OCI-LY1 (cell line): Measurements from ENCODE around the gene FOXK2.

ENCODE experiments used
- H2AFZ ChIP-seq: fragments of 200-600 bp; sonication (generic), shearing (Covaris generic); 2 replicates; pipeline ENCODE4 v1.6.0; 2014; ENCODE audit warnings: antibody characterized with exemption, mild to moderate bottlenecking, low read length
- H3F3A ChIP-seq: fragments of 200-600 bp; sonication (generic), shearing (Covaris generic); 2 replicates; pipeline ENCODE4 v1.6.0; 2014; ENCODE audit warnings: mild to moderate bottlenecking, antibody characterized with exemption, low read length, moderate library complexity; ENCODE audit not compliant: insufficient read depth
- H3K27ac ChIP-seq: fragments of 200-600 bp; sonication (generic); 2 replicates; pipeline ENCODE4 v1.5.1; 2014; ENCODE audit warnings: low read length, mixed run types, mild to moderate bottlenecking, low read depth; ENCODE audit not compliant: poor library complexity, severe bottlenecking
- H3K27me3 ChIP-seq: fragments of 200-600 bp; sonication (generic); 2 replicates; pipeline ENCODE4 v1.6.0; 2014; ENCODE audit warnings: antibody characterized with exemption, mild to moderate bottlenecking, low read length, moderate library complexity; ENCODE audit not compliant: insufficient read depth
- H3K36me3 ChIP-seq: fragments of 200-600 bp; sonication (generic); 2 replicates; pipeline ENCODE4 v1.6.1; 2014; ENCODE audit warnings: mild to moderate bottlenecking, antibody characterized with exemption, low read length, moderate library complexity, mixed read lengths; ENCODE audit not compliant: insufficient read depth
- H3K4me1 ChIP-seq: fragments of 200-600 bp; sonication (generic); 2 replicates; pipeline ENCODE4 v1.5.1; 2014; ENCODE audit warnings: mild to moderate bottlenecking, low read length, moderate library complexity; ENCODE audit not compliant: insufficient read depth, severe bottlenecking
- H3K4me2 ChIP-seq: fragments of 200-600 bp; sonication (generic), shearing (Covaris generic); 2 replicates; pipeline ENCODE4 v1.6.1; 2014; ENCODE audit warnings: low read length
- H3K4me3 ChIP-seq: fragments of 200-600 bp; sonication (generic); 2 replicates; pipeline ENCODE4 v1.5.1; 2014; ENCODE audit warnings: low read length, low read depth, mild to moderate bottlenecking, mixed read lengths; ENCODE audit not compliant: poor library complexity, severe bottlenecking
- H3K79me2 ChIP-seq: fragments of 200-600 bp; shearing (Covaris generic); 2 replicates; pipeline ENCODE4 v1.6.1; 2016; ENCODE audit warnings: mixed run types, low read length, mixed read lengths; ENCODE audit not compliant: insufficient read depth
- H3K9ac ChIP-seq: fragments of 200-600 bp; sonication (generic), shearing (Covaris generic); 2 replicates; pipeline ENCODE4 v1.6.1; 2014; ENCODE audit warnings: mild to moderate bottlenecking, low read length, mixed read lengths
- H3K9me2 ChIP-seq: fragments of 200-600 bp; sonication (generic), shearing (Covaris generic); 2 replicates; pipeline ENCODE4 v1.6.1; 2014; ENCODE audit warnings: low read depth, mild to moderate bottlenecking, low read length, mixed read lengths
- H3K9me3 ChIP-seq: fragments of 200-600 bp; shearing (Covaris generic); 2 replicates; pipeline ENCODE4 v1.6.1; 2014; ENCODE audit warnings: low read length, mixed read lengths
- H4K20me1 ChIP-seq: fragments of 200-600 bp; sonication (generic), shearing (Covaris generic); 2 replicates; pipeline ENCODE4 v1.6.0; 2016; ENCODE audit warnings: mild to moderate bottlenecking, low read length; ENCODE audit not compliant: insufficient read depth
- CTCF ChIP-seq: fragments of 200-600 bp; sonication (generic), shearing (Covaris generic); IDR thresholded peaks from 2 replicates; pipeline ENCODE4 v1.5.1; 2017; ENCODE audit warnings: mild to moderate bottlenecking, antibody characterized with exemption, low read length, moderate library complexity, mixed read lengths
- EZH2 ChIP-seq: fragments of 200-600 bp; sonication (generic), shearing (Covaris generic); IDR thresholded peaks from 2 replicates; pipeline ENCODE4 v1.8.0; 2017; ENCODE audit warnings: borderline replicate concordance, mixed run types, mild to moderate bottlenecking, antibody characterized with exemption, low read length, moderate library complexity, mixed read lengths

FOXK2 gene

GRCh38 chr17:82542439-82542838 lies 22.9 kb downstream of the FOXK2 start:
- H3K9me3 ChIP-seq: no peaks in the 10 kb centered on the region
- no peaks in the 10 kb centered on the region for H3K27me3 ChIP-seq
- no peaks in the 10 kb centered on the region for H3F3A ChIP-seq
- H3K27ac ChIP-seq: no peak overlapping the region
- peaks cover 100% of the 10 kb centered on the region for H3K79me2 ChIP-seq
- peaks cover 15% of the 10 kb centered on the region for H3K36me3 ChIP-seq
- H3K9me2 ChIP-seq: no peaks in the 10 kb centered on the region
- TF ChIP-seq EZH2 (no peak), CTCF (no peak)
- no peak overlapping the region for H3K4me3 ChIP-seq
- no peak overlapping the region for H3K4me2 ChIP-seq
- H3K4me1 ChIP-seq: peaks cover 51% of the 10 kb centered on the region
- H4K20me1 ChIP-seq: no peaks in the 10 kb centered on the region
- H3K9ac ChIP-seq: no peak overlapping the region
- H2AFZ ChIP-seq: no peak overlapping the region

GRCh38 chr17:82544431-82545070 lies 25.0 kb downstream of the FOXK2 start:
- H4K20me1 ChIP-seq: no peaks in the 10 kb centered on the region
- no peak overlapping the region for H3K27ac ChIP-seq

GRCh38 chr17:82545071-82545462 lies 25.5 kb downstream of the FOXK2 start:
- H3K9me2 ChIP-seq: no peaks in the 10 kb centered on the region
- H3K27me3 ChIP-seq: no peaks in the 10 kb centered on the region
- TF ChIP-seq CTCF (no peak), EZH2 (no peak)
- H3K4me1 ChIP-seq: peaks cover 31% of the 10 kb centered on the region
- H3K36me3 ChIP-seq: peaks cover 17% of the 10 kb centered on the region
- H3K9me3 ChIP-seq: no peaks in the 10 kb centered on the region
- H3K79me2 ChIP-seq: peaks cover 97% of the 10 kb centered on the region
- no peaks in the 10 kb centered on the region for H4K20me1 ChIP-seq
- H2AFZ ChIP-seq: no peak overlapping the region
- no peak overlapping the region for H3K27ac ChIP-seq
- H3K9ac ChIP-seq: no peak overlapping the region
- H3K4me3 ChIP-seq: no peak overlapping the region
- H3K4me2 ChIP-seq: no peak overlapping the region
- H3F3A ChIP-seq: no peaks in the 10 kb centered on the region

More at GRCh38 chr17:82544431-82545070, 25.0 kb downstream of the FOXK2 start:
- H3F3A ChIP-seq: no peaks in the 10 kb centered on the region
- peaks cover 17% of the 10 kb centered on the region for H3K36me3 ChIP-seq
- TF ChIP-seq EZH2: no peak
- no peak for TF ChIP-seq CTCF
- H3K9me3 ChIP-seq: no peaks in the 10 kb centered on the region
- H3K9me2 ChIP-seq: no peaks in the 10 kb centered on the region
- no peak overlapping the region for H3K9ac ChIP-seq
- no peak overlapping the region for H3K4me2 ChIP-seq
- H3K4me1 ChIP-seq: peaks cover 36% of the 10 kb centered on the region
- H3K4me3 ChIP-seq: no peak overlapping the region
- H3K79me2 ChIP-seq: peaks cover 100% of the 10 kb centered on the region
- no peaks in the 10 kb centered on the region for H3K27me3 ChIP-seq
- no peak overlapping the region for H2AFZ ChIP-seq
